OCI-LY7 (cell line): ENCODE data around the gene DDX5.

ENCODE experiments used
- EZH2phosphoT487 ChIP-seq: fragments of 200-600 bp; sonication (generic); IDR thresholded peaks from 2 replicates; pipeline ENCODE4 v1.6.1; 2018; ENCODE audit warnings: low read depth, borderline replicate concordance, mild to moderate bottlenecking, mixed run types, antibody characterized with exemption, low read length, moderate library complexity, mixed read lengths
- TF ChIP-seq, protein P1 (sequence below): fragments of 200-600 bp; sonication (generic); conservative IDR thresholded peaks from 2 replicates; pipeline ENCODE4 v1.5.1; 2014; ENCODE audit warnings: mild to moderate bottlenecking, antibody characterized with exemption, low read length, moderate library complexity, mixed read lengths

- TF ChIP-seq, protein P1, sequence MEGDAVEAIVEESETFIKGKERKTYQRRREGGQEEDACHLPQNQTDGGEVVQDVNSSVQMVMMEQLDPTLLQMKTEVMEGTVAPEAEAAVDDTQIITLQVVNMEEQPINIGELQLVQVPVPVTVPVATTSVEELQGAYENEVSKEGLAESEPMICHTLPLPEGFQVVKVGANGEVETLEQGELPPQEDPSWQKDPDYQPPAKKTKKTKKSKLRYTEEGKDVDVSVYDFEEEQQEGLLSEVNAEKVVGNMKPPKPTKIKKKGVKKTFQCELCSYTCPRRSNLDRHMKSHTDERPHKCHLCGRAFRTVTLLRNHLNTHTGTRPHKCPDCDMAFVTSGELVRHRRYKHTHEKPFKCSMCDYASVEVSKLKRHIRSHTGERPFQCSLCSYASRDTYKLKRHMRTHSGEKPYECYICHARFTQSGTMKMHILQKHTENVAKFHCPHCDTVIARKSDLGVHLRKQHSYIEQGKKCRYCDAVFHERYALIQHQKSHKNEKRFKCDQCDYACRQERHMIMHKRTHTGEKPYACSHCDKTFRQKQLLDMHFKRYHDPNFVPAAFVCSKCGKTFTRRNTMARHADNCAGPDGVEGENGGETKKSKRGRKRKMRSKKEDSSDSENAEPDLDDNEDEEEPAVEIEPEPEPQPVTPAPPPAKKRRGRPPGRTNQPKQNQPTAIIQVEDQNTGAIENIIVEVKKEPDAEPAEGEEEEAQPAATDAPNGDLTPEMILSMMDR, result peak; percentile 50; the same call in 1 of the 2 replicates
- no peak for TF ChIP-seq EZH2phosphoT487
Measured at GRCh38 chr17:64497565-64498035, 8.5 kb downstream of the DDX5 start.
